GM10847 (cell line): ENCODE measurements around the gene CKAP4.

Experiments used
- POLR2A ChIP-seq: IDR thresholded peaks from 2 replicates; pipeline ENCODE4 v1.6.1; 2011; ENCODE audit not compliant: insufficient read length; ENCODE audit errors: extremely low read depth

CKAP4 gene

DNA sequence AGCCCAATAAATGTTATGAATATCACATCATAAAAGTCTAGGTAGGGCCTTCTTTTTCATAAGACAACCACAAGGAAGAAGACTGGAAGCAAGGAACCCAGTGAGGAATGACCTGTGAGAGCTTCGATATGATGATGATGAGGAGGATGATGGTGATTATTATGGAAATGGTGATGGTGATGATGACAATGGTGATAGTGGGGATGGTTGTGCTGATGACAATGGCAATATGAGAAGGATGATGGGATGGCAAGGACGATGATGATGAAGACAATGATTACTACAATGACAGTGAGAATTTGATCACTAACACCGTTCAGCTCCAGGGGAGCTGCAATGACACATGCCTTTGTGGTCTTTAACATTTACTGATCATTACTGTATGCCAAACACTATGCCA lies 7.7 kb upstream of the CKAP4 start:
- TF ChIP-seq POLR2A, result no peak

DNA sequence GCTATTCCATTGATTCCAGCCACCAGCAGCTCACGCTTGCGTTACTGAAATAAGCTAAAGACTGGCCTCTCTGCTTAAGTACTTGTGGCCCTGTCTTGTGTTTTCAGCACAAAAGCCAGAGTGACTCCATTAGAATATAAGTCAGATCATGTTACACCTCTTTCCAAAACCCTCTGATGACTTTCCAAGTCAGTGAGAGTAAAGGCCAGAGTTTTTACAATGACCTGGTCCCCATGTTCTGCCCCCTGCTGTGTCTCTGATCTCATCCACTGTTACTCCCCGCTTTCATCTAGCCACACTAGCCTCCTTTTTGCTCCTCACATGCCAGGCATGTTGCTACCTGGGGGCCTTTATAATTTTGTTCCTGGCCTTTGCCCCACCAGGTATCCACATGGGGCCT lies 6.9 kb upstream of the CKAP4 start:
- no peak for TF ChIP-seq POLR2A

DNA sequence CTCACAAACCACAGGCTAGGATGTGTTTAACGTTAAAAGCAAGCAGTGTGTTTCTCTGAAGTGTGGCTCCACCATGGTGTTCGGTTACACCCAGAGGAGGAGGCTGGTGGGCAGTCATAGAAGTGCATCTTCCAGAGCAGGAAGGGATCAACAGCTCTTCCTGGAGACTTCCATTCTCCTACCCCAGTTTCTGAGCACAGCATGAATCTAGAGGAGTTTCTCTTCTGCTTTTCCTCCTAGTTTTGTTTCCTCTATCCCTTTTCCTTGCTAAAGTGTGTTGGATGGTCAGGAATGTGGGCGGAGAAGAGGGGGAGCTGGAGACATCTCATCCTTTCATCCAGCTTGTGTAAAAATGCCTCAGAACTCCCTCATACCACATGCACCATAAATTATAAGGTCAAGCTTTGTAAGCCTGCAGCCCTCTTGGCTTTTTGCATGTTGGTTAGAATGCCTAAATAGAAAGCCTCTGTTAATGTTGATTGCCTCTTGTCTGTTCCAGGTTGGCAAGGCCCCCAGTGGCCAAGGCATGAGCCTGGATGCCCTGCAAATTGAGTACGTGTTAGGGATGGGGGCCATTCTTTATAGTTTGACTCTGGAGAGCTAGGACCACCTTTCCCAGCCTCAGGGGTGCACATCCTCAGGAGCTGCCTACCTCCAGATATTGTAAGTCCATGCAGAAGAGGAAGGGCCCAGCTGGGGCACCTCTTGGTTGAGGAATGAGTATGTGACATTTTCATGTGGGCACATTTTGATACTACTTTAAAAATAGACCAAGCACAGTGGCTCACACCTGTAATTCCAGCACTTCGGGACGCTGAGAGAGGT lies 4.0 kb upstream of the CKAP4 start:
- no peak for TF ChIP-seq POLR2A

DNA sequence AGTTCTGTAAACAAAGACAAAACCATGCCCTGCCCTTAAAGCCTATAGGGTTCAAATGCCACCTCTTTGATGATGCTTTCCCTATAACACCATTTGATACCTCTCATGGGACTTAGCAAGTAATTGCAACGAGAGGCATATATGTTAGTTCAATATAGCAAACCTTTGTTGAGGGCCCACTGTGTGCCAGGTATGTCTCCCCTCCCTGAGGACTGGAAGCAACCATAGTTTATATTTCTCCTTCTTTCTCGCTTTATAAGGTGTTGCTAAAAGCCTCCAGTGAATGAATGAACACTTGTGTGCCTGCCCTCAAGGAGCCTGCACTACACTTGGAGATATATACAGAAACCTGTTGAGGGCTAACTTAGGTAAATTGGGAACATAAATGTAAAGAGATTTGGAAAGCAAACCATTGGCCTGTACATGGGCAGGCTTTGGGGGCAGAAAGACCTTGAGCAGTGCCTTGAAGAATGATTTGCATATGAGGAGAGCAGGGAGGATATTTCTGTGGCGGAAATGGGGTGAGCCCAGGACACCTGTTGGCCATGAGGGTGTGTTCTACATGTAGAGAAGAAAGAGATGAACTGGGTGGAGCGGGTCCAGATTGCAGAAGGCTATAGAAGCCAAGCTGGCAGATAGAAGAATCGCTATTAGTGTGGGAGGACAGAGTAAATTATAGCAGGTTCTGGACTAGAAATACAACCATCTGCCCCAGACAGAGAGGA lies 1.8 kb upstream of the CKAP4 start:
- no peak for TF ChIP-seq POLR2A

DNA sequence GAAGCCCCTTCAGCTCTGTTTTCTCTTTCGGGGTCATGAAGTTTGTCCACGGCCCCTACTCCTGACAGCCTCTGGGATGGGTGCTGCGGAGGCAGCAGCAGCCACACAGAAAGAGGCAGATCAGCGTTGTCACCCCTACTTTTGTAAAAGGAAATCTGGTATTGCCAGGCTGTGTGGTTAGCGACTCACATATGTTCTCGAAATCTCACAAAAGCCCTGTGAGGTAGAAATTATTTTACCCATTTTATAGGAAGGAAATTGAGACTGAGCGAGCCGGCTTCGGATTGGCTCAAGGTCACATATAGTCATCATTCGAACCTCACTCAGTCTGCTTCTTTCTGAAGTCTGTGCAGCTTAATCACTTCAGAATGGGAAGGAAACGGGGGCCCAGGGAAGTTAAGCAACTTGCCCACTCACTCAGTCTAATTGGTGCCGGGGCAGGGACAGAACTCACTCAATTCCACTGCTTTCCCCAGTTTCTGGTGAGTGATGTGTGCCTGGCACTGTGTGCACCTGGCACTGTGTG lies 1.1 kb upstream of the CKAP4 start:
- TF ChIP-seq POLR2A, result no peak

DNA sequence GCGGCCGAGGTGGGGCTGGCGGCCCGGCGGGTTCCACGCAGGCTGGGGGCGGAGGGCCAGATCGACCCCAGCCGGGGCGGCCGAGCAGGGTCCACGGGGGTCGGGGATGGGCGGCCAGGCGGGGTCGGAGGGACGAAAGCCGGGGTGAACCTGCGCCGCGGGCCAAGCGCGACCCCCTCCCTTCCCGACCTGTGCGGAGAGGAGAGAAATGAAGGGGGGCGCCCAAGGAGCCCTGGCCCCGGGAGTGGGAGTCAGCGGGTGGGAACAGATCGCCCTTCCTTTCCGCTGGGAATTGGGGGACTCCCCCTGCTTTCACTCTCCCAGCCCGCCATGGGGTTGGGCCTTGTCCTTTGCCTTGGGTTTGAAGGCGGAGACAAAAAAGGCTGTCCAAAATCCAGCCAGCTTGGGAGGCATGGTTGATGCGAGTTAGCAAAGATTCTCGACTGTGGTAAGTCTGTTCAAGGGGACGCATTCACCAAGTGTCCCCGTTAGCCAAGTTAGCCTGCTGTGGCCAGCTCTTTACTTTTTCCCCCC lies 559 bp upstream of the CKAP4 start:
- TF ChIP-seq POLR2A, result no peak

DNA sequence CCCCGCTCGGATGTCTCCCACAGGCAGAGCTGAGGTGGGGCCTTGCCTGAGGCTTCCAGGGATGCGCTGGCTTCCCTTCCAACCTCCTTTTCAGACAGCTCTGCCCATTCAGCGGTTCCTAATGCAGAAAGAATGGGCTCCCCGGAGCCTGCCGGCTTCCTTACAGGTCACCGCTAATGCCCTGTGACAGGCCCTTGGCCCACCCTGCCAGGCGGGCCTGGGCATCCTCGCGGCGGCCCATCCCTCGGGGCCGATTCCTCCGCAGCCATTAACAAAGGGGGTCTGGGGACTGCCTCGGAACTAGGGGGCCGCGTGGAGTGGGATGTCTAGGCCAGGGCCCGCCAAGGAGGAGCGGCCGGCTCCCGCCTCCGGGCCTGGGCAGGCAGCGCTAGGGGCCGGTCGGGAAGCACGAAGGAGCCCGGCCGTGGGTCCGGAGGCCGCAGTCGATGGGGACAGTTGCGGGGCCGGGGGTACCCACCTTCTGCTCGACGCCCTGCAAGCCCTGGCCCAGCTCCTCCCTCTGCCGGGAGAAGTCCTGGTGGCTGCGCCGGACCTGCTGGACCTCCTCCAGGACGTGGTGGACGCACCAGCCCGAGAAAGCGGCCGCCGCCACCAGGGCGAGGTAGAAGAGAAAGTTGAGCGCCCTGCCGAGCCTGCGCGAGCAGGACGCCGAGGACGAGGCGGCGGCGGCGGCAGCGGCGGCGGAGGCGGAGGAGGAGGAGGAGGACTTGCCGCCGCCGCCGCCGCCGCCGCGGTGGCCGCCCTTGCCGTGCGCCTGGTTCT lies 738 bp downstream of the CKAP4 start:
- no peak for TF ChIP-seq POLR2A

DNA sequence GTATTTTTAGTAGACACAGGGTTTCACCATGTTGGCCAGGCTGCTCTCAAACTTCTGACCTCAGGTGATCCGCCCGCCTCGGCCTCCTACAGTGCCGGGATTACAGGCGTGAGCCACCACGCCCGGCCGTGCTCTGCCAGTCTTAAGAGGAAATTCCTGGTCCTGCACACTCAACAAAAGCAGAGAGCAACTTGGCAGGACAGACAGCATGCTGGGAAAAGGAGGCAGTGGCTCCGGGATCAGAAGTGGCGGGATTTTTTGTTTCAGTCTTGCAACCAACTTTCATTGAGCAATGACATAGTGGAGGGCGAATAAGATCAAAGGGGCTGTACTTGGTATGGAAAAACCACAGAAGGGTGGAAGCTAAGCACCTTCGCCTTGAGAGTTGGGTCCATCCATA lies 2.1 kb downstream of the CKAP4 start:
- TF ChIP-seq POLR2A, result no peak

DNA sequence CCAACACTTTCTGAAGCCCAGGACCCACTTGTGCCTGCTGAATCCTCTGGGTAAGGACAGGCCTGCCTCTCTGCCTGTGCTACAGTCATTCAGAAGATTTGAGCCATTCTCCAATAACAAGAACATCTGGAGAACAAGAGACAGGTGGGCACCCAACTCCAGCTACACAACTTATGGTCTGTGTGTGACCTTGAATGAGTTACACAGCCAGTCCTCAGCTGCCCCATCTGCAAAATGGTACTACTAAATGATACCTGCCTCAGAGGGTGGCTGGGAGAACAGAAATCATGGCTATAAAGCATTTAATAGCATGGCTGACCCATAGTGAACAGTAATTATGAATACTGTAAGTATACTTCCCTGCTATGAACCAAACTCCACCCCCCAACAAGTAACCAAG lies 4.2 kb downstream of the CKAP4 start:
- TF ChIP-seq POLR2A, result no peak

DNA sequence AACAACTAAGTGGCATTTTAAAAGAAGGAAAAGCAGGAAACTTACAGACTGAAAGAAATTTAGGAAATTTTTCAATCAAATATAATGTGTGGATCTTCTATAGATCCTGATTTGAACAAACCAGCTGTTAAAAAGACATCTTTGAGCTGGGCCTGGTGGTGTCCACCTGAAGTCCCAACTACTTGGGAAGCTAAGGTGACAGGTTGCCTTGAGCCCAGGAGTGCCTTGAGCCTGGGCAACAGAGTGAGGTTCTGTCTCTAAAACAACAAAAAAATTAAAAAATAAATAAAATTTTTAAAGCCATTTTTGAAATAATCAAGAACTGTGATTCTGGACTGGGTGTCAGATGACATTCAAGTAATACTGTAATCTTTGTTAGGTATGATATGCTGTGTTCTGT lies 7.0 kb downstream of the CKAP4 start:
- TF ChIP-seq POLR2A, result no peak

DNA sequence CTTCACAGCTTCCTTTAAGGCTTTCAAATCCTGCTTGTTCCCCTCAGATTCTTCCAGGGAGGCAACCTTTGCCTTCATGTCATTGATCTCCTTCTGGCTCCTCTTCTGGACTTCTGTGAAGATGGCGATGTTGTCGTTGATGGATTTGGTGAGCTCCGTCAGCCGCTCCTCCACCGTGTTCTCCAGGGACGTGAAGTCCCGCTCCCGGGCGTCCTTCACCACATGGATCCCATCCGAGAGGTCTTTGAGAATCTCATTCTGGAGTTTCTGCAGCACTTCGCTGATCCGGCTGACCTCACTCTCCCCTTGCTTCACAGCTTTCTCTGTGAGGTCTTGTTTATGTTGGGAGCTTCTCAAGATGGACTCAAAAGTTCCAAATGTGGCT lies 7.9 kb downstream of the CKAP4 start:
- TF ChIP-seq POLR2A, result no peak

DNA sequence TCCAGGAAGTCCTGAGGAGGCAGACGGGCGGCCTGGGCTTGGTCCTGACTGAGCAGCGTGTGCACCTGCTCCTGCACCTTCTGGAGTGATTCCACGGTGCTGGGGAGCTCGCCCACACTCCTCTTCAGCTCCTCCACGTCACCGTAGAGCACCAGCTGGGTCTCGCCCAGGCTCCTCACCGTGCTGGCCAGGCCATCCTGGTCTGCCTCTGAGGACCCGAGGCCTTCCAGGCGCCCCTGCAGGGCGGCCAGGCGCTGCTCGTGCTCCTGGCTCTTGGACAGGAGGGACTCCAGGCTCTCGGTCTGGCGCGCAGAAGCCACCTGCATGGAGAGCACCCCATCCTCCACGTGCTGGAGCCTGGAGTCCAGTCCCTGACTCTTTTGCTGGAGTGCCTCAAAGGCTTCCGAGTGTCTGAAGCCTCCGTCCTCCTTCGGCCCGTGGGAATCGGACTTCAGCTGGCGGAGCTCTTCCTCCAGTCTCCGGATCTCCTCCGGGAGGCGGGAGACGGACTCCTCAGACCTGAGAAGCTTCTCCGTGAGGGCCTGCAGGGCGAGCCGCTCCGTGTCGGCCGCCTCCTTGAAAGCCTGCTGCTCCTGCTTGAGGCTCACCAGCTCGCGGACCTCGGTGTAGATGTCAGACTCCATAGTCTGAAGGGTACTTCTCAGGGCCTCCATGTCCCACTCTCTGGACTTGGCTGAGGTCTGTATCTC lies 8.4 kb downstream of the CKAP4 start:
- no peak for TF ChIP-seq POLR2A

DNA sequence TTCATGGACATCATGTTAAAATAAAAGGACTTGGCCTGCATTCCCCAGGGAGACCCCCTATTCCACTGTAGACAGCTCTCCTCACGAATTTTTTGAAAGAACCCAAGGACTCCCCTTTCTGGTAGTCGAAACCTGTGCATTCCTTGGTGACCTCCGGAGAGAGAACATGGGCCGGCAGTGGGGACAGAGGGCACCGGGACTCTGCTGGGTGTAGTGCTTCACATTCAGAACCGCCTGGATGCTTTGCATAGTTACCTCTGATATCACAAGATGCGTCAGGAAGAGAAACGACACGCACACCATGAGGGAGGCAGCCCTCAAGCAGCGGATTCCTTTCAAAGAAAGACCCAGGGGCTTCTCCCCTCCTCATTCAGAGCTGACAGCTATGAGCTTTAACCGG lies 9.7 kb downstream of the CKAP4 start:
- TF ChIP-seq POLR2A, result no peak

DNA sequence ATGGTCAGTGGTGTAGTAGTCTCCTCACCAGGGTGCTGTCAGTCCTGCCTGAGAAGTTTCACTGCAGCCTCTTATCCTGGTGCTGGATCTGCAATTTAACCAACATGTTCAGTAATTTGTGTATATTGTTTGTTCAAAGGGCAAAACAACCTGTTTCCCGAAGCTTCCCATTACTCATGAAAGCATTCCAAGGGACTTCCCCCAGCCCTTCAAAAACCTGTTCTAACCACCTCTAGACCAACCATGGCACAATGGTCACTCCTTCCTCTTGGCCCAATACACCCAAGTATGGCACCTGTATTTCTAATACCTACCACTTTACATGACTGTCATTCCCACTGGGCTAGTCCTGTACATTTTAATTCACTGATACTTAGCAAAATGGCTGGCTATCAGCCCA lies 12.1 kb downstream of the CKAP4 start:
- TF ChIP-seq POLR2A, result no peak

DNA sequence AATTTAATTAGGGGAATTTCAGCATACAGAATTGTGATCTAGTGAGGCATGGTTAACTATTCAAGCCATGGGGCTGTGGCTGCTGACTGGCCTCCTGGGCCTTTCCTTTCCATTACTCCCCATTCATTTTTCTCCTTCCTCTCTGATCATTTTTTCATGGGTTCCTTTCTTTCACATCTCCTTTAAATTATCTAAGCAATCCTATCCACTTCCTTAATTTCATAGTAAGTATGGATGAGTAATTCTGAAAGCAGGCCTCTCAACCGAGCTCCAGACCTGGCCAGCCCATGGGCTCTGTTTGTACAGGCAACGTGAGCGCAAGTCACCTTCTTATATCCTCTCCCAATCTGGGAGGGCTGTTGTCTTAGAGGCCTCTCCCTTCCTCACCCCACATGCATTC lies 13.4 kb downstream of the CKAP4 start:
- TF ChIP-seq POLR2A, result no peak

DNA sequence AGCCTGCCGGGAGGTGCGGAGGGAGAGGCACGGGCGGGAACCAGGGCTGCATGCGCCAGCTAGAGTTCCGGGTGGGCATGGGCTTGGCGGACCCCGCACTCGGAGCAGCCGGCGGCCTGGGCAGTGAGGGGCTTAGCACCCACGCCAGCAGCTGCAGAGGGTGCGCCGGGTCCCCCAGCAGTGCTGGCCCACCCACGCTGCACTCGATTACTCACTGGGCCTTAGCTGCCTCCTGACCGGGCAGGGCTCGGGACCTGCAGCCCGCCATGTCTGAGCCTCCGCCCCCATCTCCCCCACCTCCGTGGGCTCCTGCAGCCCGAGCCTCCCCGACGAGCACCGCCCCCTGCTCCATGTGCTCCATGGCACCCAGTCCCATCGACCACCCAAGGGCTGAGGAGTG lies 14.8 kb downstream of the CKAP4 start:
- TF ChIP-seq POLR2A, result no peak
